IPS DF 4.7 (cell line): ENCODE data around the gene CCDC88C.

ENCODE experiments used
- DNase-seq: peaks from one replicate; pipeline ENCODE4 v3.0.0-alpha.2; 2013; ENCODE audit warnings: low spot score; ENCODE audit errors: extremely low read depth

CCDC88C gene

GRCh38 chr14:91328313-91329050 lies 89.1 kb downstream of the CCDC88C start:
- DNase-seq, result no peak

- no peak for DNase-seq
Measured at GRCh38 chr14:91327661-91328312, 89.8 kb downstream of the CCDC88C start.

- DNase-seq, result no peak
Measured at GRCh38 chr14:91327250-91327595, 90.4 kb downstream of the CCDC88C start.

- DNase-seq, result no peak
Measured at GRCh38 chr14:91326514-91327249, 90.9 kb downstream of the CCDC88C start.

GRCh38 chr14:91324606-91325575 lies 92.7 kb downstream of the CCDC88C start:
- DNase-seq, result no peak

GRCh38 chr14:91323671-91324605 lies 93.7 kb downstream of the CCDC88C start:
- DNase-seq, result no peak

GRCh38 chr14:91323031-91323430 lies 94.6 kb downstream of the CCDC88C start:
- no peak for DNase-seq

GRCh38 chr14:91322623-91323022 lies 95.0 kb downstream of the CCDC88C start:
- DNase-seq, result no peak

GRCh38 chr14:91321131-91321530 lies 96.5 kb downstream of the CCDC88C start:
- DNase-seq, result no peak

GRCh38 chr14:91320266-91320665 lies 97.4 kb downstream of the CCDC88C start:
- DNase-seq, result no peak

GRCh38 chr14:91318911-91319310 lies 98.7 kb downstream of the CCDC88C start:
- DNase-seq, result no peak

- no peak for DNase-seq
Measured at GRCh38 chr14:91317381-91318308, 100.0 kb downstream of the CCDC88C start.

- DNase-seq, result no peak
Measured at GRCh38 chr14:91316761-91317160, 100.9 kb downstream of the CCDC88C start.

GRCh38 chr14:91315844-91316267 lies 101.8 kb downstream of the CCDC88C start:
- no peak for DNase-seq

GRCh38 chr14:91313852-91314251 lies 103.8 kb downstream of the CCDC88C start:
- DNase-seq, result no peak

- DNase-seq, result no peak
Measured at GRCh38 chr14:91313154-91313850, 104.3 kb downstream of the CCDC88C start.

- DNase-seq, result no peak
Measured at GRCh38 chr14:91311284-91311662, 106.3 kb downstream of the CCDC88C start.

GRCh38 chr14:91310606-91311283 lies 106.9 kb downstream of the CCDC88C start:
- DNase-seq, result no peak
